Mesenchymal stem cell (in vitro differentiated cells and primary cell): ENCODE measurements around the gene CDH10.

ENCODE experiments used
- DNase-seq: peaks from one replicate; pipeline ENCODE4 v3.0.0-alpha.2; 2013
- H2AFZ ChIP-seq: one replicate; pipeline ENCODE4 v1.6.1; 2013; ENCODE audit warnings: low read depth, mild to moderate bottlenecking, control low read depth, inconsistent platforms, low read length, moderate library complexity
- H2AK5ac ChIP-seq: 2 replicates; pipeline ENCODE4 v1.6.1; 2013; ENCODE audit warnings: low read length, moderate library complexity, mild to moderate bottlenecking, inconsistent platforms; ENCODE audit not compliant: severe bottlenecking
- H2BK120ac ChIP-seq: one replicate; pipeline ENCODE4 v1.6.1; 2013; ENCODE audit warnings: low read depth, mild to moderate bottlenecking, inconsistent platforms, low read length, moderate library complexity
- H2BK12ac ChIP-seq, 2 experiments: one replicate each; pipeline ENCODE4 v1.6.1; 2013; ENCODE audit warnings: inconsistent platforms in 2 of 2, low read length in 2 of 2, mild to moderate bottlenecking in 2 of 2, moderate library complexity in 2 of 2, control low read depth in 1 of 2
- H2BK15ac ChIP-seq: one replicate; pipeline ENCODE4 v1.6.1; 2013; ENCODE audit warnings: mild to moderate bottlenecking, low read depth, inconsistent platforms; ENCODE audit not compliant: poor library complexity, severe bottlenecking
- H2BK5ac ChIP-seq: 2 replicates; pipeline ENCODE4 v1.6.1; 2013; ENCODE audit warnings: low read depth, mild to moderate bottlenecking, low read length, control low read depth, inconsistent platforms; ENCODE audit not compliant: poor library complexity, severe bottlenecking
- H3K14ac ChIP-seq, 2 experiments: one replicate each; pipeline ENCODE4 v1.6.1; 2013; ENCODE audit warnings: inconsistent platforms in 2 of 2, low read length in 2 of 2, control low read depth in 1 of 2, mild to moderate bottlenecking in 1 of 2, moderate library complexity in 1 of 2
- H3K18ac ChIP-seq, 2 experiments: one replicate each; pipeline ENCODE4 v1.6.1; 2013; ENCODE audit warnings: inconsistent platforms in 2 of 2, low read length in 2 of 2, control low read depth in 1 of 2, low read depth in 1 of 2, mild to moderate bottlenecking in 1 of 2
- H3K23ac ChIP-seq, 2 experiments: one replicate each; pipeline ENCODE4 v1.6.1; 2013; ENCODE audit warnings: inconsistent platforms in 2 of 2, low read length in 2 of 2, mild to moderate bottlenecking in 2 of 2, moderate library complexity in 2 of 2, control low read depth in 1 of 2
- H3K27ac ChIP-seq: 2 replicates; pipeline ENCODE4 v1.5.1; 2013; ENCODE audit warnings: mild to moderate bottlenecking, moderate library complexity, low read length, control low read depth, inconsistent platforms; ENCODE audit not compliant: poor library complexity, severe bottlenecking
- H3K27me3 ChIP-seq, 2 experiments: 2 replicates each; pipeline versions ENCODE4 v1.6.1 to v1.7.0; 2013; ENCODE audit warnings: low read length in 2 of 2, mild to moderate bottlenecking in 2 of 2, moderate library complexity in 2 of 2, control low read depth in 1 of 2, inconsistent platforms in 1 of 2; ENCODE audit not compliant: control insufficient read depth in 1 of 2, insufficient read depth in 1 of 2
- H3K36me3 ChIP-seq, 2 experiments: 2 replicates each; pipeline versions ENCODE4 v1.6.1 to v1.7.0; 2013; ENCODE audit warnings: low read length in 2 of 2, control low read depth in 1 of 2, inconsistent platforms in 1 of 2, low read depth in 1 of 2, mild to moderate bottlenecking in 1 of 2; ENCODE audit not compliant: insufficient read depth in 2 of 2, control insufficient read depth in 1 of 2
- H3K4ac ChIP-seq, 2 experiments: one replicate each; pipeline ENCODE4 v1.6.1; 2013; ENCODE audit warnings: inconsistent platforms in 2 of 2, low read length in 2 of 2, mild to moderate bottlenecking in 2 of 2, moderate library complexity in 2 of 2, control low read depth in 1 of 2, low read depth in 1 of 2
- H3K4me1 ChIP-seq: 2 replicates; pipeline ENCODE4 v1.6.1; 2013; ENCODE audit warnings: low read depth, low read length, control low read depth; ENCODE audit not compliant: control insufficient read depth, insufficient read depth
- H3K4me2 ChIP-seq: 2 replicates; pipeline ENCODE4 v1.6.1; 2013; ENCODE audit warnings: low read length, mild to moderate bottlenecking, inconsistent platforms; ENCODE audit not compliant: poor library complexity, severe bottlenecking
- H3K4me3 ChIP-seq, 2 experiments: 2 replicates each; pipeline versions ENCODE4 v1.5.1 to v1.7.0; 2013; ENCODE audit warnings: low read length in 2 of 2, mild to moderate bottlenecking in 2 of 2, control low read depth in 1 of 2, low read depth in 1 of 2; ENCODE audit not compliant: insufficient read depth in 1 of 2
- H3K79me1 ChIP-seq: replicated peaks from 2 replicates; pipeline ENCODE4 v1.6.1; 2013; ENCODE audit warnings: mild to moderate bottlenecking, control low read depth, low read length, inconsistent platforms; ENCODE audit not compliant: poor library complexity, severe bottlenecking
- H3K9ac ChIP-seq: 2 replicates; pipeline ENCODE4 v1.7.0; 2013; ENCODE audit warnings: mild to moderate bottlenecking, low read length, moderate library complexity
- H3K9me3 ChIP-seq: 2 replicates; pipeline ENCODE4 v1.7.0; 2013; ENCODE audit warnings: mild to moderate bottlenecking, low read length; ENCODE audit not compliant: control insufficient read depth
- H4K8ac ChIP-seq: one replicate; pipeline ENCODE4 v1.6.1; 2013; ENCODE audit warnings: inconsistent platforms, mild to moderate bottlenecking, low read length, moderate library complexity
- H4K91ac ChIP-seq: one replicate; pipeline ENCODE4 v1.6.1; 2013; ENCODE audit warnings: mild to moderate bottlenecking, low read length, inconsistent platforms
- WGBS: methylation state at CpG from one replicate; pipeline ENCODE4 v1.1.7; 2013; ENCODE audit warnings: mixed read lengths; 5-methylcytosine and 5-hydroxymethylcytosine counted together

Gene CDH10

GRCh38 chr5:24668050-24668449 is 23.3 kb upstream of the CDH10 start:
- Histone ChIP-seq H3K9ac (no peak overlapping the region), H2BK12ac (no peak overlapping the region), H3K4me3 (no peak overlapping the region), H3K18ac (no peak overlapping the region), H3K36me3 (no peaks in the 10 kb centered on the region), H3K4me2 (no peak overlapping the region), H3K14ac (no peak overlapping the region), H3K4ac (no peak overlapping the region), H3K27ac (no peak overlapping the region), H3K27me3 (no peaks in the 10 kb centered on the region), H2AK5ac (no peak overlapping the region), H2AFZ (no peak overlapping the region), H3K79me1 (no peaks in the 10 kb centered on the region), H2BK120ac (no peak overlapping the region), H3K4me1 (no peaks in the 10 kb centered on the region), H2BK15ac (no peak overlapping the region), H2BK5ac (no peak overlapping the region), H3K23ac (no peak overlapping the region), H4K8ac (no peak overlapping the region), H3K9me3 (no peaks in the 10 kb centered on the region), H4K91ac (no peak overlapping the region)
- DNase-seq: no peak
- 92% methylated on average over 3 of the region's 4 CpGs for WGBS

DNA sequence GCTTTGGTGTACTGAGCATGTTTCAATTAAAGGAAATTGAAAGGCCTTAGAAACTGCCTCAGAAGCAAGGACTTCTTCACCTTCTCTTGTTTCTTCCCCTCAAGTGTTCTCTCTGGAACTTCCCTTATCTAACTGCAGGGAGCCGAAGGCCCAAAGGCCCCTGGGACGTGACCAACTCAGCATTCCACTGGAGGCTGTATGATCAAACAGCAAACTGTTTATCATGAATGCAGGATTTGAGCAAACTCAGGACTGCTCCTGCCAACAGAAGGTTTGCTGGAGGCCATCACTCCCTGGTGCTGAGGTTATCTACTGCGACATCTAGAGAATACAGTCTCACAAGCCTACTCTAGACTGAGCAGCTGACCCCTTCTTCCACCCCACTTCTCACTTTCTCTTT is 4.8 kb upstream of the CDH10 start:
- no peak overlapping the region for H4K91ac ChIP-seq
- H3K27me3 ChIP-seq: no peaks in the 10 kb centered on the region
- no peaks in the 10 kb centered on the region for H3K36me3 ChIP-seq
- H3K4me1 ChIP-seq: no peaks in the 10 kb centered on the region
- no peak overlapping the region for H3K4me2 ChIP-seq
- H3K23ac ChIP-seq: no peak overlapping the region
- no peak overlapping the region for H3K27ac ChIP-seq
- no peak overlapping the region for H2BK12ac ChIP-seq
- no peak overlapping the region for H2BK120ac ChIP-seq
- no peak for DNase-seq
- H3K4ac ChIP-seq: no peak overlapping the region
- no peak overlapping the region for H2AFZ ChIP-seq
- H3K79me1 ChIP-seq: no peaks in the 10 kb centered on the region
- H2BK15ac ChIP-seq: no peak overlapping the region
- H3K4me3 ChIP-seq: no peak overlapping the region
- H3K9me3 ChIP-seq: no peaks in the 10 kb centered on the region
- 73% methylated on average over 3 of the region's 3 CpGs for WGBS
- no peak overlapping the region for H3K18ac ChIP-seq
- no peak overlapping the region for H4K8ac ChIP-seq
- H2BK5ac ChIP-seq: no peak overlapping the region
- H3K14ac ChIP-seq: no peak overlapping the region
- no peak overlapping the region for H3K9ac ChIP-seq
- H2AK5ac ChIP-seq: no peak overlapping the region

DNA sequence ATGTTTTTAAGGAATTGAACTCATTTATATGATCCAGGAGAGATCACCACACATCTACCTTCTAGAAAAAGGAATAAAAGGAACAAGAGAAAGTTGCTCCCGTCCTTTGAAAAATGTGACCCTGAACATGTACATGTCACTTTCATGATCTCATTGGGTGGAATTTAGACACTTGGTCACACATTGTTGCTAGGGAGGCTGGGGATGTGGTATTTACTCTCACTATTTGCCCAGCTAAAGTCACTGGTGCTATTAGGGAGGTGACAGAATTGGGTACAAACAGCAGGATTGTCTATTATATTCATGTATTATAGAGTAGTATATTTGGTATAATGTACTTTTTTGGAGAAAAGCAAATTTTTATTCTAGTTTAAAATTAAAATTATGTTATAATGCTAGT is 2.1 kb upstream of the CDH10 start:
- H3K79me1 ChIP-seq: no peaks in the 10 kb centered on the region
- no peak overlapping the region for H3K4ac ChIP-seq
- H4K8ac ChIP-seq: no peak overlapping the region
- H2BK5ac ChIP-seq: no peak overlapping the region
- no peak overlapping the region for H2AFZ ChIP-seq
- H2BK12ac ChIP-seq: no peak overlapping the region
- no peak overlapping the region for H2AK5ac ChIP-seq
- no peak overlapping the region for H3K18ac ChIP-seq
- no peaks in the 10 kb centered on the region for H3K4me1 ChIP-seq
- no peak overlapping the region for H2BK120ac ChIP-seq
- H3K27me3 ChIP-seq: no peaks in the 10 kb centered on the region
- WGBS: 93% methylated on average over 1 of the region's 1 CpG
- no peaks in the 10 kb centered on the region for H3K9me3 ChIP-seq
- H3K27ac ChIP-seq: no peak overlapping the region
- no peak for DNase-seq
- no peaks in the 10 kb centered on the region for H3K36me3 ChIP-seq
- no peak overlapping the region for H3K14ac ChIP-seq
- no peak overlapping the region for H3K4me2 ChIP-seq
- no peak overlapping the region for H2BK15ac ChIP-seq
- H3K23ac ChIP-seq: no peak overlapping the region
- H4K91ac ChIP-seq: no peak overlapping the region
- no peak overlapping the region for H3K4me3 ChIP-seq
- no peak overlapping the region for H3K9ac ChIP-seq

GRCh38 chr5:24645483-24645882 is 705 bp upstream of the CDH10 start:
- no peaks in the 10 kb centered on the region for H3K79me1 ChIP-seq
- H3K4me1 ChIP-seq: no peaks in the 10 kb centered on the region
- no peak overlapping the region for H2BK120ac ChIP-seq
- no peaks in the 10 kb centered on the region for H3K27me3 ChIP-seq
- H2BK5ac ChIP-seq: no peak overlapping the region
- H2AK5ac ChIP-seq: no peak overlapping the region
- DNase-seq: no peak
- no peak overlapping the region for H3K4me3 ChIP-seq
- no peak overlapping the region for H3K18ac ChIP-seq
- no peak overlapping the region for H2AFZ ChIP-seq
- H4K91ac ChIP-seq: no peak overlapping the region
- H2BK15ac ChIP-seq: no peak overlapping the region
- no peak overlapping the region for H2BK12ac ChIP-seq
- WGBS: 55% methylated on average over 4 of the region's 5 CpGs
- H3K9ac ChIP-seq: no peak overlapping the region
- H4K8ac ChIP-seq: no peak overlapping the region
- H3K14ac ChIP-seq: no peak overlapping the region
- H3K9me3 ChIP-seq: no peaks in the 10 kb centered on the region
- no peaks in the 10 kb centered on the region for H3K36me3 ChIP-seq
- no peak overlapping the region for H3K23ac ChIP-seq
- H3K4me2 ChIP-seq: peak overlapping the region; percentile 55
- H3K4ac ChIP-seq: no peak overlapping the region
- no peak overlapping the region for H3K27ac ChIP-seq
